Measurements from ENCODE around the gene TFIP11.

Gene TFIP11

GRCh38 chr22:26549902-26550497 lies 37.7 kb upstream of the TFIP11 start:
- H3K27me3 ChIP-seq: no peaks in the 10 kb centered on the region
- TF ChIP-seq, protein P1, sequence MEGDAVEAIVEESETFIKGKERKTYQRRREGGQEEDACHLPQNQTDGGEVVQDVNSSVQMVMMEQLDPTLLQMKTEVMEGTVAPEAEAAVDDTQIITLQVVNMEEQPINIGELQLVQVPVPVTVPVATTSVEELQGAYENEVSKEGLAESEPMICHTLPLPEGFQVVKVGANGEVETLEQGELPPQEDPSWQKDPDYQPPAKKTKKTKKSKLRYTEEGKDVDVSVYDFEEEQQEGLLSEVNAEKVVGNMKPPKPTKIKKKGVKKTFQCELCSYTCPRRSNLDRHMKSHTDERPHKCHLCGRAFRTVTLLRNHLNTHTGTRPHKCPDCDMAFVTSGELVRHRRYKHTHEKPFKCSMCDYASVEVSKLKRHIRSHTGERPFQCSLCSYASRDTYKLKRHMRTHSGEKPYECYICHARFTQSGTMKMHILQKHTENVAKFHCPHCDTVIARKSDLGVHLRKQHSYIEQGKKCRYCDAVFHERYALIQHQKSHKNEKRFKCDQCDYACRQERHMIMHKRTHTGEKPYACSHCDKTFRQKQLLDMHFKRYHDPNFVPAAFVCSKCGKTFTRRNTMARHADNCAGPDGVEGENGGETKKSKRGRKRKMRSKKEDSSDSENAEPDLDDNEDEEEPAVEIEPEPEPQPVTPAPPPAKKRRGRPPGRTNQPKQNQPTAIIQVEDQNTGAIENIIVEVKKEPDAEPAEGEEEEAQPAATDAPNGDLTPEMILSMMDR (IDR thresholded peaks at IDR 0.05; ENCODE audit: low read depth, low read length): no peak
- no peak overlapping the region for H3K4me3 ChIP-seq (ENCODE audit: low read depth, low read length)
- H3K4me1 ChIP-seq: no peaks in the 10 kb centered on the region
- no peak for DNase-seq
- H3K36me3 ChIP-seq: no peaks in the 10 kb centered on the region
- no peaks in the 10 kb centered on the region for H3K9me3 ChIP-seq

DNA sequence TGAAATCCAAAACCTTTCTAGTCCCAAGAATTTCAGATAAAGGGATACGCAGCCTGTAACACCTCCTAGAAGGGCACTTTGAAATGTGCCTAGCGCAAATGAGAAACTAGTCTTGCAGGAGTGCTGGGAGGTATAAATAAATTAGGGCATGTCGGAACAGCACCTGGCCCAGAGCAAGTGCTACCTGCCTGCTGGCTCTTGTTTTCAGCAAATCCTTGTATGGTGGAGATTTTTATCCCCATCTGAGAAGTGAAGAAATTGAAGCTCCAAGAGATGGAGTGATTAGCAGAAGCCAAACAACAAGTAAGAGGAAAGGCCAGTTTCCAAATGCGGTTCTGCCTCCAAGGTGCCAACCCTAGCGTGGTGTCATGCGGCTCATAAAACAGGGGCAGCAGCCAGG lies 36.7 kb upstream of the TFIP11 start:
- no peaks in the 10 kb centered on the region for H3K27me3 ChIP-seq
- no peaks in the 10 kb centered on the region for H3K9me3 ChIP-seq
- no peak overlapping the region for H3K4me3 ChIP-seq (ENCODE audit: low read depth, low read length)
- TF ChIP-seq, protein P1 (IDR thresholded peaks at IDR 0.05; ENCODE audit: low read depth, low read length): no peak
- DNase-seq: no peak
- H3K4me1 ChIP-seq: no peaks in the 10 kb centered on the region
- no peaks in the 10 kb centered on the region for H3K36me3 ChIP-seq

GRCh38 chr22:26548303-26548702 lies 36.0 kb upstream of the TFIP11 start:
- Histone ChIP-seq H3K9me3 (no peaks in the 10 kb centered on the region), H3K4me1 (no peaks in the 10 kb centered on the region), H3K4me3 (ENCODE audit: low read depth, low read length) (no peak overlapping the region), H3K27me3 (no peaks in the 10 kb centered on the region), H3K36me3 (no peaks in the 10 kb centered on the region)
- TF ChIP-seq, protein P1 (IDR thresholded peaks at IDR 0.05; ENCODE audit: low read depth, low read length): no peak
- DNase-seq: no peak

DNA sequence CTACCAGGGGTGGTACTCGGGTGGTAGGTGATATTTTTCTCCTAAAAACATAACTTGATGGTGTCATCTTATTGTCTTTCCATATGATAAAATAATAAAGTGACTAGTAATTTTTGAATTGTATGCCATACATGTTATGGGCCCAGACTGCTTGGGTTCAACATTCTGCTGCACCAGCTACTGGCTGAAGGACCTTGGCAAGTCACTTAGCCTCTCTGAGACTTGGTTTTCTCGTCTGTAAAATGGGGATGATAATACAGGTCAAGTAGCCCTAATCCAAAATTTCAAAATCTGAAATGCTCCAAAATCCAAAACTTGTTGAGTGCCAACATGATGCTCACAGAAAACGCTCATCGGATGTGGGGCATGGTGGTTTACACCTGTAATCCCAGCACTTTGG lies 35.6 kb upstream of the TFIP11 start:
- no peak for DNase-seq
- Histone ChIP-seq H3K4me3 (ENCODE audit: low read depth, low read length) (no peak overlapping the region), H3K27me3 (no peaks in the 10 kb centered on the region), H3K9me3 (no peaks in the 10 kb centered on the region), H3K36me3 (no peaks in the 10 kb centered on the region), H3K4me1 (no peaks in the 10 kb centered on the region)
- TF ChIP-seq, protein P1 (IDR thresholded peaks at IDR 0.05; ENCODE audit: low read depth, low read length): no peak

GRCh38 chr22:26547426-26547825 lies 35.2 kb upstream of the TFIP11 start:
- H3K27me3 ChIP-seq: no peaks in the 10 kb centered on the region
- H3K4me3 ChIP-seq (ENCODE audit: low read depth, low read length): no peak overlapping the region
- TF ChIP-seq, protein P1 (IDR thresholded peaks at IDR 0.05; ENCODE audit: low read depth, low read length): no peak
- H3K36me3 ChIP-seq: no peaks in the 10 kb centered on the region
- no peaks in the 10 kb centered on the region for H3K4me1 ChIP-seq
- DNase-seq: no peak
- H3K9me3 ChIP-seq: no peaks in the 10 kb centered on the region

DNA sequence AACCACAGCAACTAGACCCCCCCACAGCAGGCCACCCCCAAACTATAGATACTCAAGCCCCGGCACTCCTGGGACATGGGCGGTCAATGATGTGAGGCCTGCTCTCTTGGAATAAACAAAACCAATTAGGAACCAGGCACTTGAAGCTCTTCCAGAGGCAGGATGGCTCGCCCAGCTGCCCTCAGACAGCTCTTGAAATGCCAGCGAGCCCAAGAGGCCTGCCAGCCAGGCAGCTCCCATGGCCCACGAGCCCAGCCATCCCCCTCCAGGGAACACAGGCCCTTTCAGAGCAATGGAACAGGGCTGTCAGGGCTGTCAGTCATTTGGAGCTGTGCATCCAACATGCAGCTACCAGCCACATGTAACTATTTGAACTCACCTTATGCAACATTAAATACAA lies 34.0 kb upstream of the TFIP11 start:
- no peak for DNase-seq
- Histone ChIP-seq H3K4me3 (ENCODE audit: low read depth, low read length) (no peak overlapping the region), H3K27me3 (no peaks in the 10 kb centered on the region), H3K4me1 (no peaks in the 10 kb centered on the region), H3K36me3 (no peaks in the 10 kb centered on the region), H3K9me3 (no peaks in the 10 kb centered on the region)
- TF ChIP-seq, protein P1 (IDR thresholded peaks at IDR 0.05; ENCODE audit: low read depth, low read length): no peak

All from BE2C (cell line).